Liver (tissue), 9 donors: Measurements from ENCODE around the gene PRR16. TPM values are rescaled to one million over a fixed set of nuclear protein-coding genes. Genes with fewer than 3 reads are reported as not detected.

Experiments
- DNase-seq: peaks from one replicate; pipeline ENCODE4 v3.0.0-alpha.2; 2017; ENCODE audit warnings: low spot score
- H3K27ac ChIP-seq, 2 donors: one replicate each; pipeline ENCODE4 v1.7.0; 2013; ENCODE audit warnings: inconsistent platforms in 2 of 2, low read length in 2 of 2, control low read depth in 1 of 2, low read depth in 1 of 2, mild to moderate bottlenecking in 1 of 2
- H3K27me3 ChIP-seq, 4 donors: one replicate each; pipeline versions ENCODE4 v1.6.1 to v1.7.0; 2013; ENCODE audit warnings: low read length in 3 of 4, inconsistent platforms in 1 of 4, mild to moderate bottlenecking in 1 of 4, moderate library complexity in 1 of 4; ENCODE audit not compliant: control insufficient read depth in 4 of 4, insufficient read depth in 4 of 4
- H3K36me3 ChIP-seq, 4 donors: one replicate each; pipeline versions ENCODE4 v1.6.1 to v1.7.0; 2013; ENCODE audit warnings: low read length in 3 of 4, mild to moderate bottlenecking in 3 of 4, low read depth in 1 of 4, moderate library complexity in 1 of 4; ENCODE audit not compliant: control insufficient read depth in 4 of 4, insufficient read depth in 3 of 4
- H3K4me1 ChIP-seq, 4 donors: one replicate each; pipeline versions ENCODE4 v1.6.1 to v1.7.0; 2013; ENCODE audit warnings: low read length in 3 of 4, mild to moderate bottlenecking in 3 of 4, moderate library complexity in 1 of 4; ENCODE audit not compliant: control insufficient read depth in 4 of 4, insufficient read depth in 4 of 4
- H3K4me3 ChIP-seq, 3 donors: one replicate each; pipeline versions ENCODE4 v1.6.1 to v1.7.0; 2013; ENCODE audit warnings: low read length in 3 of 3, control low read depth in 1 of 3, low read depth in 1 of 3, mild to moderate bottlenecking in 1 of 3
- H3K9ac ChIP-seq, 2 donors: one replicate each; pipeline ENCODE4 v1.7.0; 2013; ENCODE audit warnings: low read length in 2 of 2, mild to moderate bottlenecking in 2 of 2, moderate library complexity in 2 of 2, control low read depth in 1 of 2, low read depth in 1 of 2
- H3K9me3 ChIP-seq, 4 donors: one replicate each; pipeline versions ENCODE4 v1.6.1 to v1.7.0; 2013; ENCODE audit warnings: low read length in 3 of 4; ENCODE audit not compliant: control insufficient read depth in 4 of 4
- ATF3 ChIP-seq: IDR thresholded peaks from 2 replicates; pipeline ENCODE4 v1.6.1; 2016; ENCODE audit warnings: antibody characterized with exemption
- CTCF ChIP-seq: fragments of 150-350 bp; IDR thresholded peaks from 2 replicates; pipeline ENCODE4 v1.5.1; 2017; ENCODE audit warnings: improper control_type of control experiment, low read depth, low read length; ENCODE audit not compliant: missing input control
- EGR1 ChIP-seq, 2 donors: IDR thresholded peaks; 2 replicates each; pipeline ENCODE4 v1.6.1; 2016 to 2018; ENCODE audit warnings: antibody characterized with exemption in 2 of 2, low read depth in 2 of 2
- FOXA1 ChIP-seq: IDR thresholded peaks from 2 replicates; pipeline ENCODE4 v1.6.1; 2016; ENCODE audit warnings: antibody characterized with exemption
- FOXA2 ChIP-seq: IDR thresholded peaks from 2 replicates; pipeline ENCODE4 v1.6.1; 2016; ENCODE audit warnings: antibody characterized with exemption
- GABPA ChIP-seq, 2 donors: IDR thresholded peaks in 1 of 2; conservative IDR thresholded peaks in 1 of 2; 2 replicates each; pipeline ENCODE4 v1.6.1; 2016; ENCODE audit warnings: antibody characterized with exemption in 2 of 2, mild to moderate bottlenecking in 1 of 2, moderate library complexity in 1 of 2
- HNF4A ChIP-seq, 2 donors: conservative IDR thresholded peaks; 2 replicates each; pipeline ENCODE4 v1.6.1; 2016; ENCODE audit warnings: antibody characterized with exemption in 2 of 2, mild to moderate bottlenecking in 2 of 2
- HNF4G ChIP-seq: IDR thresholded peaks from 2 replicates; pipeline ENCODE4 v1.6.1; 2016; ENCODE audit warnings: antibody characterized with exemption
- JUND ChIP-seq, 2 donors: IDR thresholded peaks; 2 replicates each; pipeline ENCODE4 v1.6.1; 2016; ENCODE audit warnings: antibody characterized with exemption in 2 of 2
- MAX ChIP-seq: IDR thresholded peaks from 2 replicates; pipeline ENCODE4 v1.6.1; 2016; ENCODE audit warnings: antibody characterized with exemption
- NR2F2 ChIP-seq: IDR thresholded peaks from 2 replicates; pipeline ENCODE4 v1.6.1; 2016; ENCODE audit warnings: antibody characterized with exemption
- RAD21 ChIP-seq, 2 donors: IDR thresholded peaks; 2 replicates each; pipeline ENCODE4 v1.6.1; 2016; ENCODE audit warnings: antibody characterized with exemption in 2 of 2, mild to moderate bottlenecking in 2 of 2
- REST ChIP-seq: IDR thresholded peaks from 2 replicates; pipeline ENCODE4 v1.6.1; 2016; ENCODE audit warnings: antibody characterized with exemption, mild to moderate bottlenecking
- RXRA ChIP-seq, 2 donors: IDR thresholded peaks; 2 replicates each; pipeline ENCODE4 v1.6.1; 2017 to 2018; ENCODE audit warnings: antibody characterized with exemption in 2 of 2, mild to moderate bottlenecking in 1 of 2
- SP1 ChIP-seq: IDR thresholded peaks from 2 replicates; pipeline ENCODE4 v1.6.1; 2018; ENCODE audit warnings: antibody characterized with exemption, mild to moderate bottlenecking
- TAF1 ChIP-seq: conservative IDR thresholded peaks from 2 replicates; pipeline ENCODE4 v1.6.1; 2016; ENCODE audit warnings: antibody characterized with exemption, mild to moderate bottlenecking
- YY1 ChIP-seq: IDR thresholded peaks from 2 replicates; pipeline ENCODE4 v1.6.1; 2016; ENCODE audit warnings: antibody characterized with exemption, mild to moderate bottlenecking
- ZBTB33 ChIP-seq: IDR thresholded peaks from 2 replicates; pipeline ENCODE4 v1.6.1; 2016; ENCODE audit warnings: antibody characterized with exemption
- WGBS: extraction: QIAGEN DNeasy Blood & Tissue Kit; methylation state at CpG from one replicate; pipeline ENCODE4 v1.1.7; 2013; 5-methylcytosine and 5-hydroxymethylcytosine counted together
- polyA plus RNA-seq, 2 donors: library from polyadenylated mRNA; stranded (reverse) in 1 of 2; unstranded in 1 of 2; fragments of 200-250 nt in 1 of 2; fragments of >200 nt in 1 of 2; fragmentation: Nextera tagmentation in 1 of 2; extraction: Ambion mirVana in 1 of 2; gene quantifications; one replicate each; pipeline versions ENCODE4 v1.2.1 to v1.2.3, GENCODE V29; 2013 to 2015
- total RNA-seq, 2 donors: library from RNA; depleted of rRNA; stranded (reverse); fragments of >200 nt; gene quantifications; one replicate each; pipeline ENCODE4 v1.2.3, GENCODE V29; 2014
- donor health status: healthy.
- donor health status: healthy.
- donor health status: healthy.
- donor health status: healthy.
- donor health status: healthy.

Gene PRR16
- total and polyA plus RNA-seq, 4 donors, result 0.14 to 0.42 (median 0.21) TPM

- TF ChIP-seq NR2F2 (no peak), HNF4A (conservative IDR thresholded peaks at IDR 0.05) (no peak), REST (no peak), TAF1 (no peak), JUND (IDR thresholded peaks at IDR 0.05) (no peak), FOXA2 (no peak), FOXA1 (no peak), EGR1 (IDR thresholded peaks at IDR 0.05; ENCODE audit: low read depth in 2 of 2) (no peak), ZBTB33 (no peak), HNF4G (no peak), MAX (no peak), ATF3 (no peak), RXRA (IDR thresholded peaks at IDR 0.05) (no peak), SP1 (no peak), CTCF (no peak), YY1 (no peak), RAD21 (IDR thresholded peaks at IDR 0.05) (no peak), GABPA (IDR thresholded peaks at IDR 0.05 in 1 of 2, conservative IDR thresholded peaks at IDR 0.05 in 1 of 2) (no peak)
- H3K4me1 ChIP-seq, result no peaks in the 10 kb centered on the region
- H3K9me3 ChIP-seq, result no peaks in the 10 kb centered on the region
- no peaks in the 10 kb centered on the region for H3K27me3 ChIP-seq
- H3K27ac ChIP-seq, result no peak overlapping the region
- DNase-seq, result no peak
- no peak overlapping the region for H3K9ac ChIP-seq
- no peaks in the 10 kb centered on the region for H3K36me3 ChIP-seq
- 79% methylated on average over 4 of the region's 4 CpGs for WGBS
- no peak overlapping the region for H3K4me3 ChIP-seq
These were observed 99.9 kb downstream of the PRR16 start for GRCh38 chr5:120564013-120564412.
